Measurements from ENCODE around the gene RND3. TPM values are rescaled to one million over a fixed set of nuclear protein-coding genes. Genes with fewer than 3 reads are reported as not detected.

The RND3 gene
- total RNA-seq, 1 donor from 2014 or later: 42.5 TPM

DNA sequence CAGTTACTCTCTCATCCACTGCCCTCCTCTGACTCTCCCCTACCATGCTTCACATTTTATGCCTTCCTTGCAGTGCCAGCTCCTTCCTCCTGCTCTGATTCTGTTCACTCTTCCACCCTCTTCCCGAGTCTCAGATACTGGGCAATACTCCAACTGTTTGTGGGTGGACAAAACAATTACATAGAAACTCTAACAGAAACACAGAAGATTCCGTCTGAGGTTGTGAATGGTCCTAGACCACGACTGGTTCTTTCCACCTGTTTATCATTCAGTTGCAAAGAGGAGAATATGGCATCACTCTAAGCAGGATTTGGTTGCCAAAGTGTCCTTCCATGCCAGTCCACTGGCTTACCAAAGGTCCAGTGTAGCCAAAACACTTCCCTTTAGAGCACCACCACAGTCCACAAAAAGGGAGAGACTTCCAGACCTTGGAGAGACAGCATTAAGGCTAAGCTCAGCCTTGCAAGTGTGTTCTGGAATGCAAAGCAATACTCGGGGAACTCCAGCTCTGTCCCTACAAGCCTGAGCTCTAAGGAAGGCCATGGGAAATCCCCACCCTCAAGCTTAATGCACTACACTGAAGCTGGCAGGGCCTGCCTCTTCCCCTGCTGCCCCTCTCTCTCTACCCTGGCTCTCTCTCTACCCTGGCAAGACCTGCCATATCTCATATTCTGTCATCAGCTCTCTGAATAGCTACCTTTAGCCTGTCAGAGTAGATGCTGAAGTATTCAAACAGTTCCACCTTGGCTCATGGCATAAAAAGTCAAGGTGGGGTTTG is 33.6 kb upstream of the RND3 start:
- H3K9me3 Mint-ChIP-seq (ENCODE audit: low read depth): peaks cover 13% of the 10 kb centered on the region
- no peaks in the 10 kb centered on the region for H3K27me3 Mint-ChIP-seq
- H3K4me3 Mint-ChIP-seq (ENCODE audit: low read depth): no peak overlapping the region
- H3K27ac Mint-ChIP-seq: no peak overlapping the region
- TF ChIP-seq, protein P1, sequence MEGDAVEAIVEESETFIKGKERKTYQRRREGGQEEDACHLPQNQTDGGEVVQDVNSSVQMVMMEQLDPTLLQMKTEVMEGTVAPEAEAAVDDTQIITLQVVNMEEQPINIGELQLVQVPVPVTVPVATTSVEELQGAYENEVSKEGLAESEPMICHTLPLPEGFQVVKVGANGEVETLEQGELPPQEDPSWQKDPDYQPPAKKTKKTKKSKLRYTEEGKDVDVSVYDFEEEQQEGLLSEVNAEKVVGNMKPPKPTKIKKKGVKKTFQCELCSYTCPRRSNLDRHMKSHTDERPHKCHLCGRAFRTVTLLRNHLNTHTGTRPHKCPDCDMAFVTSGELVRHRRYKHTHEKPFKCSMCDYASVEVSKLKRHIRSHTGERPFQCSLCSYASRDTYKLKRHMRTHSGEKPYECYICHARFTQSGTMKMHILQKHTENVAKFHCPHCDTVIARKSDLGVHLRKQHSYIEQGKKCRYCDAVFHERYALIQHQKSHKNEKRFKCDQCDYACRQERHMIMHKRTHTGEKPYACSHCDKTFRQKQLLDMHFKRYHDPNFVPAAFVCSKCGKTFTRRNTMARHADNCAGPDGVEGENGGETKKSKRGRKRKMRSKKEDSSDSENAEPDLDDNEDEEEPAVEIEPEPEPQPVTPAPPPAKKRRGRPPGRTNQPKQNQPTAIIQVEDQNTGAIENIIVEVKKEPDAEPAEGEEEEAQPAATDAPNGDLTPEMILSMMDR (IDR thresholded peaks at IDR 0.05; ENCODE audit: unreplicated experiment): no peak
- H3K4me1 Mint-ChIP-seq (ENCODE audit: low read depth): peaks cover 3% of the 10 kb centered on the region
- H3K36me3 Mint-ChIP-seq (ENCODE audit: insufficient read depth): peaks cover 3% of the 10 kb centered on the region
- no peak for DNase-seq (ENCODE audit: low spot score, unreplicated experiment)

DNA sequence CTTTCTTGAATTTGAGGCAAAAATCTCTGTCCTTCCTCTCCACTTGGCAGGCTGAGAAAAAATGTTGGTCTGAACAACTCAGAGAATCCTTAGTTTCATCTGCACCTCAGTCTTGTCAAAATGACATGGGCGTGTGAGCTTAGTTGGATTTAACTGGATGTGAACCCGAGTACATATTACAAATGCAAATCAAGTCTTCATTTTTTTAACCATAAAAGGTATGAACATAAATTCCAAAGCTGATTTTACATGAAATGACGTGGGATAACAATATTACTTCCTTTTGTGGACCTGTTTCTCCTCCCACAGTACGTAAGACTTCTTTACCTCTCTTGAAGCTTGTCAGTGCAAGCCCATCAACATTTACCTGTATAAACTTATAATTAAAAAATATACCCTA is 32.6 kb upstream of the RND3 start:
- Mint-ChIP-seq H3K27ac (no peak overlapping the region), H3K9me3 (ENCODE audit: low read depth) (peaks cover 13% of the 10 kb centered on the region), H3K4me3 (ENCODE audit: low read depth) (no peak overlapping the region), H3K4me1 (ENCODE audit: low read depth) (no peaks in the 10 kb centered on the region), H3K27me3 (no peaks in the 10 kb centered on the region), H3K36me3 (ENCODE audit: insufficient read depth) (peaks cover 3% of the 10 kb centered on the region)
- no peak for DNase-seq (ENCODE audit: low spot score, unreplicated experiment)
- TF ChIP-seq, protein P1 (IDR thresholded peaks at IDR 0.05; ENCODE audit: unreplicated experiment): no peak

DNA sequence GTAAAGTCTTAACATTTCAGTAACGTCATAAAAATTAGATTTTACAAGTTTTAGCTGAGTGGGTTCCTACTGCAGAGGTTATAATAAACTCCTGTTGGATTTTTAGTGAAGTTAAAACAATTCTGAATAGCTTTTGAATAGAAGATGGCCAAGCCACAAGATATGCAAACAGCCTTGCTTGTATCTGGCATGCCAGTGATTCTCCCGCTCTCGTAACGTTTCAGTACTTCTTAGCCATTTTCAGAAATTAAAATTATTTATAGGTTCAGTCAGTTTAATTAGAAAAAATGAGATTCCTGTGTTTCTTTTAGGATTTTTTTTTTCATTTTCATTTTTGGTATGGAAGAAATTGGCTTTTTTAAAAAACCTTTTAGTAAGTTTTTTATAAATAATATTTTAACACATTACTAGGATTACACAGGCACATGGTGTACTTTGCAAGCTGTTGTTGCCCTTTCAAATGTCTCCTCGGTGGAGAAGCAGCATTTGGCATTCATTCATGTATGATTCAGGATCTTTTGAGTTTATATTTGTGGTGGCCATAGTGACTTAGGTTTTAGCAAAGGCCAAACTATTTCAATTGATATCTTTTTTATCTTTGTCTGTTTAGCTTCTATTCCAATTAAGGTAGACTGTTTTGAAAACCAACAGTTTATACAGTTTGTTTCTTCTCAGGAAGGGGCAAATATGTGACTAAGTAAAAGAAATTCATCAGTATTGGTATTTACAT is 30.6 kb upstream of the RND3 start:
- DNase-seq (ENCODE audit: low spot score, unreplicated experiment): no peak
- no peak overlapping the region for H3K27ac Mint-ChIP-seq
- H3K36me3 Mint-ChIP-seq (ENCODE audit: insufficient read depth): peaks cover 2% of the 10 kb centered on the region
- no peaks in the 10 kb centered on the region for H3K4me1 Mint-ChIP-seq (ENCODE audit: low read depth)
- no peaks in the 10 kb centered on the region for H3K27me3 Mint-ChIP-seq
- TF ChIP-seq, protein P1 (IDR thresholded peaks at IDR 0.05; ENCODE audit: unreplicated experiment): no peak
- no peak overlapping the region for H3K4me3 Mint-ChIP-seq (ENCODE audit: low read depth)
- peaks cover 6% of the 10 kb centered on the region for H3K9me3 Mint-ChIP-seq (ENCODE audit: low read depth)

DNA sequence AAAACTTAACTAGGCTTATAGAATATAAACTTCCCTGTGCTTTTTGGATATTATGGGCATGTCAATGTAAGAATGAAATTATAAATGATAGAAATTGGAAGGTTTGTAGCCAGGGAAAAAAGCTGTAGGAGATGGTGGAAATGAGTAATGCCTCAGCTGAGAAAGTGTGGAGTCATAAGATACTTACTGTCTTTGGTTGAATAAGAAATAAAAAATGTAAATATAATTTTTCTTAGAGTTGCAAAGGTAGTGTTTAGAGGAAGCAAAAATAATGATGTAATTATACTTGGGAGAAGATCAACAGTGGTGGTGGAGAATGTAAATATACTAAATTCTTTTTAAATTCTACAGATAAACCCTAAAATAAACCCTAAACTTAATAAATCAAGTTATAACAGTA is 26.2 kb upstream of the RND3 start:
- TF ChIP-seq, protein P1 (IDR thresholded peaks at IDR 0.05; ENCODE audit: unreplicated experiment): no peak
- H3K4me1 Mint-ChIP-seq (ENCODE audit: low read depth): peaks cover 2% of the 10 kb centered on the region
- H3K27ac Mint-ChIP-seq: no peak overlapping the region
- no peaks in the 10 kb centered on the region for H3K9me3 Mint-ChIP-seq (ENCODE audit: low read depth)
- H3K27me3 Mint-ChIP-seq: no peaks in the 10 kb centered on the region
- H3K4me3 Mint-ChIP-seq (ENCODE audit: low read depth): no peak overlapping the region
- no peaks in the 10 kb centered on the region for H3K36me3 Mint-ChIP-seq (ENCODE audit: insufficient read depth)
- no peak for DNase-seq (ENCODE audit: low spot score, unreplicated experiment)

DNA sequence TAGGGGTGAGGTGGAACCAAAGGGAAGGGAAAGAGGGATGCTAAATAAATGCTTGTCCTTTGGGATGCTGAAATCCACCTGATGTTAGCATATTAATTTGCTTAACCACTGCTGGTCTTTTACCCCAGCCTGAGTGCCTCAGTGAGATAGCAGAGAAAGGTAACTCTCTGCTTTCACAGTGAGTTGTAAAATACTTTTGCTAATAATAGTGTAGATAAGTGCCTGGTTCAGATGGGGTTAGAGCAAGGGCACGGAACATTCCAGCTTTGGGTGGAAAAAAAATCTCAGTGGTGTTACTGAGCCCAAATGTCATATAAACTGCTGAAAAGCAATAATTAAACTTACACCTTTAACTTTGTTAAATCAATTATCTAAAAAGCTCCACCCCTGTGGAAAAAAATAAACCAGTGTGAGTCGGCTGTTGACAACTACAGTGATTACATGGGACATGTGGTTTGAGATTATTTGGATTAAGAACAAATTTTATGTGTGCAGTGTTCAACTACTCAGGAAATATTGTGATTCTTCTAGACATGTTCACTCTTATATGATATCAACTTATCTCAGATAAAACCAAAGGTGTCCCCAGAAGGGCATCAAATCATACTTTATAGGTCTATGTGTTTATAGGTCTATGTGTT is 21.1 kb upstream of the RND3 start:
- H3K4me3 Mint-ChIP-seq (ENCODE audit: low read depth): no peak overlapping the region
- H3K9me3 Mint-ChIP-seq (ENCODE audit: low read depth): peaks cover 5% of the 10 kb centered on the region
- no peak for DNase-seq (ENCODE audit: low spot score, unreplicated experiment)
- H3K27ac Mint-ChIP-seq: no peak overlapping the region
- no peaks in the 10 kb centered on the region for H3K36me3 Mint-ChIP-seq (ENCODE audit: insufficient read depth)
- no peaks in the 10 kb centered on the region for H3K27me3 Mint-ChIP-seq
- peaks cover 5% of the 10 kb centered on the region for H3K4me1 Mint-ChIP-seq (ENCODE audit: low read depth)
- TF ChIP-seq, protein P1 (IDR thresholded peaks at IDR 0.05; ENCODE audit: unreplicated experiment): no peak
